VCaP (cell line): ENCODE measurements around the gene EEF1AKMT2.

Experiments
- H3K27ac ChIP-seq: fragments of 450-650 bp; 2 replicates; pipeline ENCODE4 v1.5.1; 2017
- CTCF ChIP-seq: fragments of 450-650 bp; conservative IDR thresholded peaks from 2 replicates; pipeline ENCODE4 v1.5.1; 2017; ENCODE audit warnings: mild to moderate bottlenecking, moderate library complexity

EEF1AKMT2 gene

GRCh38 chr10:124735491-124736286 is 56.0 kb downstream of the EEF1AKMT2 start:
- no peak for TF ChIP-seq CTCF
- H3K27ac ChIP-seq: peak overlapping the region; percentile 93; the same call in 1 of the 2 replicates

GRCh38 chr10:124734311-124735166 is 57.1 kb downstream of the EEF1AKMT2 start:
- H3K27ac ChIP-seq: no peak overlapping the region
- TF ChIP-seq CTCF: no peak

DNA sequence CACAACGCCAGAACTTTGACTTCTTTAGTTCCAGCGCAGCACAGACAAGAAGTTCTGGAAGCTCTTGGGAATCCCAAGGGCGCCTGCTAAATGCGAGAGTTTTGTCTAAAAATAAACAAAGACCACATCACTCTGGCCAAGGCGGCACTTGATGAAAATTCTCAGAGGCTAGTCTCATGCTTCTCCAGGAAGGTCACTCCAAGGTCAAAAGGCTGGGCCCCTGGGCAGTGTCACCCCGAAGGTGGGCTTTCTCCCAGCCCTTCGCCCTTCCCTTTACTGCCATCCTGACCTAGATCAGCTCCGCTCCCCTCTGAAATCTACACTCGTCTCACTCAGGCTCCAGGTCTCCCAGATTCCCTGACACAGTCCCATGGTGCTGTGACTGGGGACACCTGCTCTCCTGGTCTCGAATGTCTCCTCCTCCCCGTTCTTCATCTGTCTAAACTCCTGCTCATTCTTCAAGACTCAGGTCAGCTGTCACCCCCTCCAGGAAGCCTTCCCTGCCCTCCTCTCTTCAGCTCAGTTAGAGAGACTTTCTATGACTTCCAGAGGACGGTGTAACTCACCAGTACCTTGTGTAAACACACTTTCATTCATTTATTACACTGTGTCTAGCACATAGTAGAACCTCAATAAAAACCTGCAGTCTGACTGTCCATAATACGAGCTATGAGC is 58.0 kb downstream of the EEF1AKMT2 start:
- no peak overlapping the region for H3K27ac ChIP-seq
- no peak for TF ChIP-seq CTCF

GRCh38 chr10:124732931-124733570 is 58.6 kb downstream of the EEF1AKMT2 start:
- H3K27ac ChIP-seq: no peak overlapping the region
- no peak for TF ChIP-seq CTCF

DNA sequence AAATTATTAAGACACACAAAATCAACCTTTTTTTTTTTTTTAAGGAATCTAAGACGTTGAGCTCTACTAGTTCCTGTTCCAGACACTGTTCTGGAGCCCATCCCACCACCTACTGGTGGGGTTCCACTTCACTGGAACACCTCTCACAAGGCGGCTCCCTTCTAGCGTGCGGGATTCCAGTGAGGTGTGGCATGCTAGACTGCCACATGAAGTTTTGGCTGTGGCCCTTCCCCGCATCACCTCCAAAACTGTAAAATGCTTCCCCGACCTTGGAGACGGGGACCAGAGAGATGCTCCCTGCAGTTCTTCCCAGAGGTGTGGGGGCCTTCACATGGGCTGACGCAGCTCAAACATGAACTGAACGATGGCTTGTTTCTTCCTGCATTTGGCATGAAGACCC is 60.1 kb downstream of the EEF1AKMT2 start:
- H3K27ac ChIP-seq: no peak overlapping the region
- TF ChIP-seq CTCF: no peak

- peak overlapping the region; percentile 96 for H3K27ac ChIP-seq
These were observed 60.9 kb downstream of the EEF1AKMT2 start for GRCh38 chr10:124730790-124731189.

More at GRCh38 chr10:124730790-124731189, 60.9 kb downstream of the EEF1AKMT2 start:
- TF ChIP-seq CTCF: no peak
